Measurements from ENCODE around the gene RASA3.

DNA sequence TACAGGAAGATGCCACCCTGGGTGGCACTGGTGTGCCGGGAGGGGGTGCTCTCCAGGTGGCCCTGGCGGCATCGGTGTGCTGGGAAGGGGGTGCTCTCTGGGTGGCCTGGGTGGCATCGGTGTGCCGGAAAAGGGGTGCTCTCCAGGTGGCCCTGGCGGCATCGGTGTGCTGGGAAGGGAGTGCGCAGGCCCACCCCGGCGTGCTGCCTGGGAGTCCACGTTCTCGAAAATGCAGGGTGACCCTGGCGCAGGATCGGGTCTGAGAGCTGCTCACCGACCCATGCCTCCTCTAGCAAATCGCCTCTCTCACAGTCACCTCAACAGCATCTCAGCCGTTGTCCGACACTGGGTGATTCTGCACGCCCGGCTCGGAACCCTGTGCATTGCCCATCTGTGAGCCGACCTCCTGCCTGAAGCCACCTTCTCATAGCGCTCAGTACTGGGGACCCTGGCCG lies 36.4 kb downstream of the RASA3 start:
- TF ChIP-seq, protein P1, sequence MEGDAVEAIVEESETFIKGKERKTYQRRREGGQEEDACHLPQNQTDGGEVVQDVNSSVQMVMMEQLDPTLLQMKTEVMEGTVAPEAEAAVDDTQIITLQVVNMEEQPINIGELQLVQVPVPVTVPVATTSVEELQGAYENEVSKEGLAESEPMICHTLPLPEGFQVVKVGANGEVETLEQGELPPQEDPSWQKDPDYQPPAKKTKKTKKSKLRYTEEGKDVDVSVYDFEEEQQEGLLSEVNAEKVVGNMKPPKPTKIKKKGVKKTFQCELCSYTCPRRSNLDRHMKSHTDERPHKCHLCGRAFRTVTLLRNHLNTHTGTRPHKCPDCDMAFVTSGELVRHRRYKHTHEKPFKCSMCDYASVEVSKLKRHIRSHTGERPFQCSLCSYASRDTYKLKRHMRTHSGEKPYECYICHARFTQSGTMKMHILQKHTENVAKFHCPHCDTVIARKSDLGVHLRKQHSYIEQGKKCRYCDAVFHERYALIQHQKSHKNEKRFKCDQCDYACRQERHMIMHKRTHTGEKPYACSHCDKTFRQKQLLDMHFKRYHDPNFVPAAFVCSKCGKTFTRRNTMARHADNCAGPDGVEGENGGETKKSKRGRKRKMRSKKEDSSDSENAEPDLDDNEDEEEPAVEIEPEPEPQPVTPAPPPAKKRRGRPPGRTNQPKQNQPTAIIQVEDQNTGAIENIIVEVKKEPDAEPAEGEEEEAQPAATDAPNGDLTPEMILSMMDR (IDR thresholded peaks at IDR 0.05): no peak
- TF ChIP-seq POLR2AphosphoS5 (IDR thresholded peaks at IDR 0.05): no peak
- TF ChIP-seq POLR2A (IDR thresholded peaks at IDR 0.05): no peak

Data from gastroesophageal sphincter (tissue), 3 donors.